ENCODE measurements around the gene TCEANC.

TCEANC gene

GRCh38 chrX:13703135-13703534 lies 50.2 kb downstream of the TCEANC start:
- no peak overlapping the region for H3K27ac Mint-ChIP-seq
- H3K27me3 Mint-ChIP-seq, result no peaks in the 10 kb centered on the region
- H3K9me3 Mint-ChIP-seq, result no peaks in the 10 kb centered on the region
- no peak overlapping the region for H3K4me3 Mint-ChIP-seq
- H3K36me3 Mint-ChIP-seq (ENCODE audit: low read depth), result peaks cover 34% of the 10 kb centered on the region
- H3K4me1 Mint-ChIP-seq (ENCODE audit: low read depth), result peaks cover 21% of the 10 kb centered on the region
- intact Hi-C loops (cut with micrococcal nuclease), result no loop called here

- H3K27ac Mint-ChIP-seq, result no peak overlapping the region
Measured at GRCh38 chrX:13703589-13703988, 50.6 kb downstream of the TCEANC start.

GRCh38 chrX:13711141-13711540 lies 58.2 kb downstream of the TCEANC start:
- no peaks in the 10 kb centered on the region for H3K27me3 Mint-ChIP-seq
- intact Hi-C loops (cut with micrococcal nuclease), result no loop called here
- no peaks in the 10 kb centered on the region for H3K9me3 Mint-ChIP-seq
- no peak overlapping the region for H3K4me3 Mint-ChIP-seq
- no peaks in the 10 kb centered on the region for H3K4me1 Mint-ChIP-seq (ENCODE audit: low read depth)
- no peak overlapping the region for H3K27ac Mint-ChIP-seq
- H3K36me3 Mint-ChIP-seq (ENCODE audit: low read depth), result peaks cover 52% of the 10 kb centered on the region

More at GRCh38 chrX:13703589-13703988, 50.6 kb downstream of the TCEANC start:
- H3K9me3 Mint-ChIP-seq, result no peaks in the 10 kb centered on the region
- intact Hi-C loops (cut with micrococcal nuclease), result no loop called here
- no peak overlapping the region for H3K4me3 Mint-ChIP-seq
- no peaks in the 10 kb centered on the region for H3K27me3 Mint-ChIP-seq
- H3K4me1 Mint-ChIP-seq (ENCODE audit: low read depth), result peaks cover 21% of the 10 kb centered on the region
- H3K36me3 Mint-ChIP-seq (ENCODE audit: low read depth), result peaks cover 39% of the 10 kb centered on the region
